ENCODE results near the gene SH3BP5.
"Not testable (repeated sequence)": the region's sequence is repeated elsewhere in the genome, so short reads cannot be mapped to it uniquely, and the experiment has no call there.

The SH3BP5 gene

GRCh38 chr3:15332405-15333098 lies at the start of gene SH3BP5:
Gene SH3BP5, minus strand, starts transcription at chr3:15332586. Its CDS starts 178 bp downstream, at chr3:15332408.
- peak; percentile 81 for DNase-seq

GRCh38 chr3:15380980-15381890 lies 48.8 kb upstream of the SH3BP5 start:
- no peak for DNase-seq

- peak; percentile 98 for DNase-seq
Measured at GRCh38 chr3:15377961-15378791, 45.8 kb upstream of the SH3BP5 start.

GRCh38 chr3:15375461-15376000 lies 43.1 kb upstream of the SH3BP5 start:
- no peak for DNase-seq

GRCh38 chr3:15372918-15373317 lies 40.5 kb upstream of the SH3BP5 start:
- no peak for DNase-seq

GRCh38 chr3:15368561-15369135 lies 36.3 kb upstream of the SH3BP5 start:
- DNase-seq, result no peak

- no peak for DNase-seq
Measured at GRCh38 chr3:15367059-15367458, 34.7 kb upstream of the SH3BP5 start.

GRCh38 chr3:15364078-15364477 lies 31.7 kb upstream of the SH3BP5 start:
- not testable (repeated sequence) for DNase-seq

GRCh38 chr3:15361494-15362214 lies 29.3 kb upstream of the SH3BP5 start:
- DNase-seq, result no peak

- no peak for DNase-seq
Measured at GRCh38 chr3:15360788-15361493, 28.6 kb upstream of the SH3BP5 start.

GRCh38 chr3:15359677-15360397 lies 27.5 kb upstream of the SH3BP5 start:
- DNase-seq, result no peak

- not testable (repeated sequence) for DNase-seq
Measured at GRCh38 chr3:15356651-15357061, 24.3 kb upstream of the SH3BP5 start.

- DNase-seq, result no peak
Measured at GRCh38 chr3:15356176-15356575, 23.8 kb upstream of the SH3BP5 start.

- no peak for DNase-seq
Measured at GRCh38 chr3:15355086-15355485, 22.7 kb upstream of the SH3BP5 start.

- DNase-seq, result no peak
Measured at GRCh38 chr3:15354485-15354884, 22.1 kb upstream of the SH3BP5 start.

- no peak for DNase-seq
Measured at GRCh38 chr3:15350141-15350540, 17.8 kb upstream of the SH3BP5 start.

GRCh38 chr3:15349438-15349837 lies 17.1 kb upstream of the SH3BP5 start:
- not testable (repeated sequence) for DNase-seq

- no peak for DNase-seq
Measured at GRCh38 chr3:15348246-15348645, 15.9 kb upstream of the SH3BP5 start.

- no peak for DNase-seq
Measured at GRCh38 chr3:15347737-15348110, 15.3 kb upstream of the SH3BP5 start.

- no peak for DNase-seq
Measured at GRCh38 chr3:15347063-15347736, 14.8 kb upstream of the SH3BP5 start.
